HG03571 (cell line): ENCODE results near the gene CD44.
"Not testable (repeated sequence)": the region's sequence is repeated elsewhere in the genome, so short reads cannot be mapped to it uniquely, and the experiment has no call there.

ENCODE experiments used
- ATAC-seq: cut with Tn5 transposase; IDR thresholded peaks from one replicate; pipeline ENCODE4 v1.9.1; 2021; ENCODE audit not compliant: unreplicated experiment

Gene CD44

DNA sequence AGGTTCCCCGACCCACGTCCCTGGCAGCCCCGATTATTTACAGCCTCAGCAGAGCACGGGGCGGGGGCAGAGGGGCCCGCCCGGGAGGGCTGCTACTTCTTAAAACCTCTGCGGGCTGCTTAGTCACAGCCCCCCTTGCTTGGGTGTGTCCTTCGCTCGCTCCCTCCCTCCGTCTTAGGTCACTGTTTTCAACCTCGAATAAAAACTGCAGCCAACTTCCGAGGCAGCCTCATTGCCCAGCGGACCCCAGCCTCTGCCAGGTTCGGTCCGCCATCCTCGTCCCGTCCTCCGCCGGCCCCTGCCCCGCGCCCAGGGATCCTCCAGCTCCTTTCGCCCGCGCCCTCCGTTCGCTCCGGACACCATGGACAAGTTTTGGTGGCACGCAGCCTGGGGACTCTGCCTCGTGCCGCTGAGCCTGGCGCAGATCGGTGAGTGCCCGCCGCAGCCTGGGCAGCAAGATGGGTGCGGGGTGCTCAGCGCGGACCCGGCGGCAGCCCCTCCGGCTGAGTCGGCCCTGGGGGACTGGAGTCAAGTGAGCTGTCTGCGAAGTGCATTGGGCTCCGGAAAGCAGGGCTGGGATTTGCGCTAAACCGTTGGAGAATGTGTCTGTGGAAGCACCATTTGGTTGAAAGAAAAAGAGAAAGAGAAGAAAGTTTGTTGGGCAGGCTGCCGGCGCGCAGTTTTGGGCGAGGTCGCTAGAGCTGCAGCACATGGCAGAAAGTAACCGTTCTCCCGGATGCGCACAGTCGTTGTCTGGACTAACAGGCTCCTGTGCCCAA lies at the start of gene CD44:
Gene CD44 (plus strand): TSS at position 229 of the 779 bp plus-strand sequence. CDS start 133 bp downstream, at position 362.
- no peak for ATAC-seq

GRCh38 chr11:35089666-35090065 lies 49.3 kb upstream of the CD44 start:
- peak; percentile 63 for ATAC-seq

- no peak for ATAC-seq
Measured at GRCh38 chr11:35090125-35090524, 48.8 kb upstream of the CD44 start.

- ATAC-seq, result not testable (repeated sequence)
Measured at GRCh38 chr11:35090991-35091390, 48.0 kb upstream of the CD44 start.

DNA sequence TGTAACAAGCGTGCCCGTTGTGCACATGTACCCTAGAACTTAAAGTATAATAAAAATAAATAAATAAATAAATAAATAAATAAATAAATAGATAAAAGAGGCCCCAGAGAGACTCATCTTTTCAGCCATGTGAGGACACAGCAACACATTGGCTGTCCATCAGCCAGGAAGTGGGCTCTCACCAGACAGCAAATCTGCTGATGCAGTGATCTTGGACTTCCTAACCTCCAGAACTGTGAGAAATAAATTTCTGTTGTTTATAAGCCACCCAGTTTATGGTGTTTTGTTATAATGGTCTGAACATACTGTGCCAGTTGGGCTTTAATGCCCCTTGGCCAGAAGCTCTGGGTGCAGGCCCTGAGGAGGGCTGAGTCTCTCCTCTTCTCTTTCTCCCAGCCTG lies 42.2 kb upstream of the CD44 start:
- no peak for ATAC-seq

- ATAC-seq, result no peak
Measured at GRCh38 chr11:35097814-35098455, 41.0 kb upstream of the CD44 start.

- no peak for ATAC-seq
Measured at GRCh38 chr11:35098855-35099254, 40.1 kb upstream of the CD44 start.

DNA sequence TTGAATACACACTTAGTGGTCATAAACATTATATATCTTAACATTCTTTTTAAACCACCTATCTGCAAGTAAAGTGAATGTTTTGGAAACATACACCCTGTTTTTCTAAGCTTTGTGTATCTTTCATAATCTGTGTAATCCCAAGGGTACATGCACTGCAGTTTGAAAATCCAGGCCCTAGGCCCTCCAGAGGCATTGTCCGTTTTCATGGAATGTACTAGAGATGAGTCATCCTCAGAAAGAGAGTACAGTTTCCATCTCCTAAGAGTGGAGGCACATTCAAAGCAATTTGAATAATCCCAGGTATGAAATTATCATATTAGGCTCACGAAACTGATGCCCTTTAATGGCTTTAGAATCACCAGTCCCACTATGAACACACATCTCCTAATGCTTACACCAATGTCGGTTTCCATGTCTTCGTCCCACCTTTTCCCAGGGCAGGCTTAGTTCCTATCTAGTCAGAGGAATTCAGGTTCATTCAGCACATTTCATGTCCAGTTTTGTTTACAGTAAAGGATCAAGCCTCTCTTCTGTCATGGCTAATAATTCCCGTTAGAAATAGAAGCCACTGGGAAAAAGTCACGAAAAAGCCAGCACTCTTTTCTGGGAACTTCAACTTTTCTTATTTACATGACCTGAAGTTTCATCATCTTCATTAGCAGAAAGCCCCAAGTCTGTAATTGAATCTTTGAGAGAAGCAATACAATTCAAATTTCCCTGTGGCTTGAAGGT lies 39.5 kb upstream of the CD44 start:
- no peak for ATAC-seq

DNA sequence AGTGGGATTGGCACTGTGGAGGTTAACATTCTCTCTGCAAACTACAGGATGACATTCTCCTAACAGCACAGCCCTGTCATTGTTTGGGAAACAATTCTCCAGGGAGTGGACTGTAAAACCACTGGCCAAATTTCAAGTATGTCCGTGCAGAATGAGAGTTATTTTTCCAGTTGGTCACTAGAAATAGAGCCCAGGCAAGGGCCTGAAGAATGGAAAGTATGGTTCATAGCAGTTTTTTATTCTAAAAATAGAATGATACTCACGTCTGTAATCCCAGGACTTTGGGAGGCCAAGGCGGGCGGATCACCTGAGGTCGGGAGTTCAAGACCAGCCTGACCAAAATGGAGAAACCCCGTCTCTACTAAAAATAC lies 39.0 kb upstream of the CD44 start:
- no peak for ATAC-seq

DNA sequence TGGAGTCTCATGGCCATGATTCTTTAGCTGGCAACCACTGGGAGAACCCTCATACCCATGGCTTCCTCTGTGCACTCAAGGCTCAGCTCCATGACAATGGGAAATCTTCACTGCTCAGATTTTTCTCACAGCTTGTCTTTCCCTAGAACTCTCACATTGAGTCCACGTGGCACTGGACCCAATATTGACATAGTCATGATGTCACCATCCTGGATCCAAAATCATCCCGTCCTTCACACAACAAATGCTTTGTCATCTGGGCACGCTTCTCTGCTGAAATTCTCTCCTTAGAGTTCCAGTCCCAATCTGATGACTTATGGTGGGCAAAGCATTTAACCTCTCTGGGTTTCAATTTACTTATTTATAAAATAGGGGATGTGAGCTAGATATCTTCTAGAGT lies 37.7 kb upstream of the CD44 start:
- no peak for ATAC-seq

DNA sequence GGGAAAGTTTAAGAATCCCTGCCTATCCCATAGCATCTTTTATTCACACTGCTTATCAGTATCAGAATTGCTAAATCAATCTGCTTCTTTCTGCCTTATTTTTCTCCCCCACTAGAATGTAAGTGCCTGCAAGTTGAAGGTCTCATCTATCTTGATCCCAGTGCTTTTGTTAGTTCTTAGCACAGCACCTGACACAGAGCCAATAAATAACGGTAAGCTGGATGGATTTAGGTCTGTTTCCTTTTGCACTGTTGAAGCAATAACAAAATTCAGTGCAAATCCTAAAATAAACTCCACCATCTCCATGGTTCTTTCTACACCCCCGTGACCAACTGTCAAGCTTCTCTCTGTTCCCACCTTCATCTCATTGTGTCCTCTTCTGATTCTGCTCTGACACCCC lies 36.7 kb upstream of the CD44 start:
- no peak for ATAC-seq

DNA sequence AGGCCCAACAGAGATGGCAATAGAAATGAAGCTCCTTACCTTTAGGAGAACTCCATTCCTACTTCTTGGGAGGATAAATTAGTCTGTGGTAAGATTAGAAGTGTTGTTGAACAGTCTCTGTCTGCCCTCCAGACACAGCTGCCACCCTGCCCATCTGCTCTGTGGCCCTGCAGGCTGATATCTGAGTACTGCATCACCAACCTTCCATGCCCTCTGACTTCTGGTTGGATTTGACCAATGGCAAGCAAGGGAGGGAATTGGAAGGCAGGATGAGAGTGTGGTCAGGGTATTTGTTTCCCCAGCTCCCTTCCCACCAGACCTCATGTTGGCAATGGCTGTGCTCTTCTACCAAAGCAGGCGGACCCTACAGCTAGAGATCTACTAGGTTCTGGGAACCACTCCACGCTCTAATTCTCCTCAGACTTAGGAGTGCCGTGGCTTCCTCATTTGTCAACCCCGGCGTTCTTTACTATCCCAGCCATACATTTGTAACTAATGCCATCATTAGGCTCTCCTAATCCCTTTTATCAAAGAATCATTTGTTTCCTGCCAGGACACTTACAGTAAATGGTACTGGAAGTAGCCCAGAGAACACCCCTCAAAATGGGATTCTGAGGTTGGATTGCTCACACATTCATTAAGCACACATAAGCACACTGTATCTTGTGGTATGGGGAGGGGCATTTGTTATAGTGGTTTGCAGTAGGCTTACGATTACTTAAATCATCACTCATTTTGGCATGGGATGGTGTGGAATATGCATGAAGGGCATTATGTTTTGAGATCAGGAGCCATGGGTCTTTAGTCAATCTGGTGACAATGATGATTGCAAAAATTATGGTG lies 35.4 kb upstream of the CD44 start:
- ATAC-seq, result no peak

GRCh38 chr11:35104655-35105054 lies 34.3 kb upstream of the CD44 start:
- no peak for ATAC-seq

GRCh38 chr11:35105319-35106079 lies 33.5 kb upstream of the CD44 start:
- no peak for ATAC-seq

GRCh38 chr11:35106595-35106994 lies 32.4 kb upstream of the CD44 start:
- peak; percentile 83 for ATAC-seq

DNA sequence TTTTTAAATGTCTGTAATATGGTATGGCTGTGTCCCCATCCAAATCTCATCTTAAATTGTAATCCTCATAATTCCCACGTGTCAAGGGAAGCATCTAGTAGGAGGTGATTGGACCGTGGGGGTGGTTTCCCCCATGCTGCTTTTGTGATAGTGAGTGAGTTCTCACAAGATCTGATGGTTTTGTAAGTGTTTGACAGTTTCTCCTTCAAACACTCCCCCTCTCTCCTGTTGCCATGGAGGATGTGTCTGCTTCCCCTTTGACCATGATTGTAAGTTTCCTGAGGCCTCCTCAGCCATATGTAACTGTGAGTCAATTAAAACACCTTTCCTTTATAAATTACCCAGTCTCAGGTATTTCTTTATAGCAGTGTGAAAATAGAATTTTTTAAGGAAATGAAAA lies 31.1 kb upstream of the CD44 start:
- ATAC-seq, result no peak

GRCh38 chr11:35108336-35108735 lies 30.6 kb upstream of the CD44 start:
- not testable (repeated sequence) for ATAC-seq

DNA sequence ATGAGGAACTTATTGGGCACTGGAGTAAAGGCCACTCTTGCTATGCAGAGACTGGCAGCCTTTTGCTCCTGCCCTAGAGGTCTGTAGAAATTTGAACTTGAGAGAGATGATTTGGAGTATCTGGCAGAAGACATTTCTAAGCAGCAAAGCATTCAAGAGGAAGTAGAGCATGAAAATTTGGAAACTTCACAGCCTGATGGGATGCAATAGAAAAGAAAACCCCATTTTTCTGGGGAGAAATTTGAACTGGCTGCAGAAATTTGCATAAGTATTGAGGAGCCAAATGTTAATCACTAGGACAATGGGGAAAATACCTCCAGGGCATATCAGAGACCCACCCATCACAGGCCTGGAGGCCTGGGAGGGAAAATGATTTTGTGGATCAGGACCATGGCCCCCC lies 29.9 kb upstream of the CD44 start:
- ATAC-seq, result no peak

GRCh38 chr11:35109827-35110226 lies 29.1 kb upstream of the CD44 start:
- ATAC-seq, result no peak
